Amygdala (tissue), 56 donors: ENCODE data around the gene INTS11.

Source experiments
- DNase-seq, 56 donors: peaks; one replicate each; lab custom pipeline; 2025; lab: John Stamatoyannopoulos, UW

The INTS11 gene

GRCh38 chr1:1358433-1359271, 34.2 kb upstream of the INTS11 start, which contains the start of gene MXRA8:
Gene MXRA8, minus strand, starts transcription at chr1:1358555. Its CDS starts 51 bp downstream, at chr1:1358504.
- DNase-seq, result peak in 9 of 56 donors; percentile 17 to 58 (median 28)

- DNase-seq, result peak in 1 of 56 donors; percentile 38
Measured at GRCh38 chr1:1357871-1358432, 33.5 kb upstream of the INTS11 start.

GRCh38 chr1:1356796-1357401, 32.4 kb upstream of the INTS11 start:
- no peak for DNase-seq

GRCh38 chr1:1356166-1356795, 31.8 kb upstream of the INTS11 start:
- DNase-seq, result no peak

- peak in 6 of 56 donors; percentile 7 to 50 (median 40) for DNase-seq
Measured at GRCh38 chr1:1355416-1355815, 31.0 kb upstream of the INTS11 start.

- no peak for DNase-seq
Measured at GRCh38 chr1:1354271-1355247, 30.1 kb upstream of the INTS11 start.

- DNase-seq, result no peak
Measured at GRCh38 chr1:1353389-1354151, 29.1 kb upstream of the INTS11 start.

- DNase-seq, result no peak
Measured at GRCh38 chr1:1352786-1353388, 28.4 kb upstream of the INTS11 start.

- DNase-seq, result no peak
Measured at GRCh38 chr1:1351511-1352427, 27.3 kb upstream of the INTS11 start.

GRCh38 chr1:1349256-1350012, 25.0 kb upstream of the INTS11 start, which contains the start of gene DVL1:
Gene DVL1, minus strand, starts transcription at chr1:1349418. Its CDS starts 353 bp downstream, at chr1:1349065.
- DNase-seq, result peak in 31 of 56 donors; percentile 31 to 80 (median 58)

GRCh38 chr1:1348420-1349255, 24.2 kb upstream of the INTS11 start:
- peak in 1 of 56 donors; percentile 56 for DNase-seq

- no peak for DNase-seq
Measured at GRCh38 chr1:1347663-1348419, 23.4 kb upstream of the INTS11 start.

GRCh38 chr1:1347026-1347595, 22.7 kb upstream of the INTS11 start:
- DNase-seq, result no peak

- DNase-seq, result no peak
Measured at GRCh38 chr1:1346501-1346890, 22.0 kb upstream of the INTS11 start.
